ENCODE data around the gene MTSS2.

Gene MTSS2

GRCh38 chr16:70712942-70713341 lies 27.1 kb upstream of the MTSS2 start:
- no peak overlapping the region for H3K4me3 ChIP-seq (ENCODE audit: low read length)
- H3K27me3 ChIP-seq (ENCODE audit: insufficient read depth, low read length) = no peaks in the 10 kb centered on the region
- H3K27ac ChIP-seq (ENCODE audit: low read length) = no peak overlapping the region
- H3K4me1 ChIP-seq (ENCODE audit: insufficient read depth, low read length) = peaks cover 22% of the 10 kb centered on the region
- H3K9ac ChIP-seq (ENCODE audit: low read depth, low read length) = peak overlapping the region; percentile 20; the same call in 1 of the 2 replicates
- H3K9me3 ChIP-seq (ENCODE audit: insufficient read depth, low read depth, low read length) = no peaks in the 10 kb centered on the region
- no peaks in the 10 kb centered on the region for H3K36me3 ChIP-seq (ENCODE audit: insufficient read depth, low read depth, low read length)

- no peaks in the 10 kb centered on the region for H3K36me3 ChIP-seq (ENCODE audit: insufficient read depth, low read depth, low read length)
- no peaks in the 10 kb centered on the region for H3K9me3 ChIP-seq (ENCODE audit: insufficient read depth, low read depth, low read length)
- H3K27ac ChIP-seq (ENCODE audit: low read length) = no peak overlapping the region
- H3K27me3 ChIP-seq (ENCODE audit: insufficient read depth, low read length) = no peaks in the 10 kb centered on the region
- peaks cover 22% of the 10 kb centered on the region for H3K4me1 ChIP-seq (ENCODE audit: insufficient read depth, low read length)
- no peak overlapping the region for H3K9ac ChIP-seq (ENCODE audit: low read depth, low read length)
- no peak overlapping the region for H3K4me3 ChIP-seq (ENCODE audit: low read length)
Measured at GRCh38 chr16:70712359-70712758, 26.5 kb upstream of the MTSS2 start.

GRCh38 chr16:70711211-70712031 lies 25.6 kb upstream of the MTSS2 start:
- Histone ChIP-seq H3K27ac (ENCODE audit: low read length) (no peak overlapping the region), H3K9me3 (ENCODE audit: insufficient read depth, low read depth, low read length) (no peaks in the 10 kb centered on the region), H3K36me3 (ENCODE audit: insufficient read depth, low read depth, low read length) (no peaks in the 10 kb centered on the region), H3K27me3 (ENCODE audit: insufficient read depth, low read length) (no peaks in the 10 kb centered on the region), H3K4me1 (ENCODE audit: insufficient read depth, low read length) (peaks cover 26% of the 10 kb centered on the region), H3K9ac (ENCODE audit: low read depth, low read length) (no peak overlapping the region), H3K4me3 (ENCODE audit: low read length) (no peak overlapping the region)

- Histone ChIP-seq H3K36me3 (ENCODE audit: insufficient read depth, low read depth, low read length) (no peaks in the 10 kb centered on the region), H3K4me3 (ENCODE audit: low read length) (no peak overlapping the region), H3K4me1 (ENCODE audit: insufficient read depth, low read length) (peaks cover 26% of the 10 kb centered on the region), H3K27ac (ENCODE audit: low read length) (no peak overlapping the region), H3K27me3 (ENCODE audit: insufficient read depth, low read length) (no peaks in the 10 kb centered on the region), H3K9ac (ENCODE audit: low read depth, low read length) (no peak overlapping the region), H3K9me3 (ENCODE audit: insufficient read depth, low read depth, low read length) (no peaks in the 10 kb centered on the region)
Measured at GRCh38 chr16:70710422-70711210, 24.8 kb upstream of the MTSS2 start.

GRCh38 chr16:70709942-70710341 lies 24.1 kb upstream of the MTSS2 start:
- H3K9me3 ChIP-seq (ENCODE audit: insufficient read depth, low read depth, low read length) = no peaks in the 10 kb centered on the region
- H3K4me1 ChIP-seq (ENCODE audit: insufficient read depth, low read length) = peaks cover 19% of the 10 kb centered on the region
- H3K9ac ChIP-seq (ENCODE audit: low read depth, low read length) = no peak overlapping the region
- no peaks in the 10 kb centered on the region for H3K36me3 ChIP-seq (ENCODE audit: insufficient read depth, low read depth, low read length)
- no peak overlapping the region for H3K27ac ChIP-seq (ENCODE audit: low read length)
- no peak overlapping the region for H3K4me3 ChIP-seq (ENCODE audit: low read length)
- H3K27me3 ChIP-seq (ENCODE audit: insufficient read depth, low read length) = no peaks in the 10 kb centered on the region

- Histone ChIP-seq H3K36me3 (ENCODE audit: insufficient read depth, low read depth, low read length) (no peaks in the 10 kb centered on the region), H3K9ac (ENCODE audit: low read depth, low read length) (no peak overlapping the region), H3K27me3 (ENCODE audit: insufficient read depth, low read length) (no peaks in the 10 kb centered on the region), H3K4me1 (ENCODE audit: insufficient read depth, low read length) (peaks cover 15% of the 10 kb centered on the region; the same call in 1 of the 2 replicates), H3K4me3 (ENCODE audit: low read length) (no peak overlapping the region), H3K9me3 (ENCODE audit: insufficient read depth, low read depth, low read length) (no peaks in the 10 kb centered on the region), H3K27ac (ENCODE audit: low read length) (no peak overlapping the region)
Measured at GRCh38 chr16:70709457-70709856, 23.6 kb upstream of the MTSS2 start.

- Histone ChIP-seq H3K9ac (ENCODE audit: low read depth, low read length) (no peak overlapping the region), H3K9me3 (ENCODE audit: insufficient read depth, low read depth, low read length) (no peaks in the 10 kb centered on the region), H3K4me1 (ENCODE audit: insufficient read depth, low read length) (peaks cover 18% of the 10 kb centered on the region), H3K27me3 (ENCODE audit: insufficient read depth, low read length) (no peaks in the 10 kb centered on the region), H3K36me3 (ENCODE audit: insufficient read depth, low read depth, low read length) (no peaks in the 10 kb centered on the region), H3K27ac (ENCODE audit: low read length) (no peak overlapping the region), H3K4me3 (ENCODE audit: low read length) (no peak overlapping the region)
Measured at GRCh38 chr16:70708366-70709246, 22.8 kb upstream of the MTSS2 start.

- Histone ChIP-seq H3K9me3 (ENCODE audit: insufficient read depth, low read depth, low read length) (no peaks in the 10 kb centered on the region), H3K36me3 (ENCODE audit: insufficient read depth, low read depth, low read length) (no peaks in the 10 kb centered on the region), H3K4me1 (ENCODE audit: insufficient read depth, low read length) (peaks cover 15% of the 10 kb centered on the region), H3K27ac (ENCODE audit: low read length) (no peak overlapping the region), H3K4me3 (ENCODE audit: low read length) (no peak overlapping the region), H3K27me3 (ENCODE audit: insufficient read depth, low read length) (no peaks in the 10 kb centered on the region), H3K9ac (ENCODE audit: low read depth, low read length) (no peak overlapping the region)
Measured at GRCh38 chr16:70706948-70707465, 21.2 kb upstream of the MTSS2 start.

GRCh38 chr16:70705056-70705455 lies 19.2 kb upstream of the MTSS2 start:
- H3K9ac ChIP-seq (ENCODE audit: low read depth, low read length) = no peak overlapping the region
- no peaks in the 10 kb centered on the region for H3K27me3 ChIP-seq (ENCODE audit: insufficient read depth, low read length)
- H3K27ac ChIP-seq (ENCODE audit: low read length) = no peak overlapping the region
- H3K9me3 ChIP-seq (ENCODE audit: insufficient read depth, low read depth, low read length) = no peaks in the 10 kb centered on the region
- H3K4me1 ChIP-seq (ENCODE audit: insufficient read depth, low read length) = peaks cover 15% of the 10 kb centered on the region
- H3K36me3 ChIP-seq (ENCODE audit: insufficient read depth, low read depth, low read length) = no peaks in the 10 kb centered on the region
- H3K4me3 ChIP-seq (ENCODE audit: low read length) = no peak overlapping the region

- Histone ChIP-seq H3K27ac (ENCODE audit: low read length) (no peak overlapping the region), H3K36me3 (ENCODE audit: insufficient read depth, low read depth, low read length) (no peaks in the 10 kb centered on the region), H3K4me3 (ENCODE audit: low read length) (no peak overlapping the region), H3K27me3 (ENCODE audit: insufficient read depth, low read length) (no peaks in the 10 kb centered on the region), H3K4me1 (ENCODE audit: insufficient read depth, low read length) (peaks cover 15% of the 10 kb centered on the region), H3K9ac (ENCODE audit: low read depth, low read length) (no peak overlapping the region), H3K9me3 (ENCODE audit: insufficient read depth, low read depth, low read length) (no peaks in the 10 kb centered on the region)
Measured at GRCh38 chr16:70704586-70704985, 18.7 kb upstream of the MTSS2 start.

- Histone ChIP-seq H3K4me3 (ENCODE audit: low read length) (no peak overlapping the region), H3K9ac (ENCODE audit: low read depth, low read length) (no peak overlapping the region), H3K27ac (ENCODE audit: low read length) (no peak overlapping the region), H3K9me3 (ENCODE audit: insufficient read depth, low read depth, low read length) (no peaks in the 10 kb centered on the region), H3K4me1 (ENCODE audit: insufficient read depth, low read length) (peaks cover 15% of the 10 kb centered on the region), H3K27me3 (ENCODE audit: insufficient read depth, low read length) (no peaks in the 10 kb centered on the region), H3K36me3 (ENCODE audit: insufficient read depth, low read depth, low read length) (no peaks in the 10 kb centered on the region)
Measured at GRCh38 chr16:70703835-70704381, 18.1 kb upstream of the MTSS2 start.

Data from iPS-20b (cell line).